OCI-M1 (cell line): ENCODE data around the gene VWA1.
"Not testable (repeated sequence)": the region's sequence is repeated elsewhere in the genome, so short reads cannot be mapped to it uniquely, and the experiment has no call there.

ENCODE experiments used
- DNase-seq: peaks from one replicate; lab custom pipeline; 2025; lab: John Stamatoyannopoulos, UW

VWA1 gene

DNA sequence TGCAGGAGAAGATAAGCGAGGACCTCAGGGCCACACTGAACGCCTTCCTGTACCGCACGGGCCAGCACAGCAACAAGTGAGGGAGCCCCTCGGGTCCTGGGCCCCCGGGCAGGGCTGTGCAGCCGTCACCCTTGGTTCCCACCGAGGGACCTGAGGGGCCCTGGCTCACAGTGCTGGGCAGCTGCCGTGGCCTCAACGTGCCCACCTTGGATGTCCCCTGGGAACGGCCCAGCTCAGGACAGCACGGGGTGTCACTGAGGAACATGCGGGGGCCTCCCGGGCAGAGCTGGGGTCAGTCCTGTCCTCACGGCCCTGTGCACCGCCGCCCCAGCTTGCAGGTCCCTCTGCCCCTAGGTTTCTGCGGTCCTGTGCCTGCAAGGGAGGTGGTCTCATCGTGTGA lies 23.7 kb downstream of the VWA1 start:
- not testable (repeated sequence) for DNase-seq

DNA sequence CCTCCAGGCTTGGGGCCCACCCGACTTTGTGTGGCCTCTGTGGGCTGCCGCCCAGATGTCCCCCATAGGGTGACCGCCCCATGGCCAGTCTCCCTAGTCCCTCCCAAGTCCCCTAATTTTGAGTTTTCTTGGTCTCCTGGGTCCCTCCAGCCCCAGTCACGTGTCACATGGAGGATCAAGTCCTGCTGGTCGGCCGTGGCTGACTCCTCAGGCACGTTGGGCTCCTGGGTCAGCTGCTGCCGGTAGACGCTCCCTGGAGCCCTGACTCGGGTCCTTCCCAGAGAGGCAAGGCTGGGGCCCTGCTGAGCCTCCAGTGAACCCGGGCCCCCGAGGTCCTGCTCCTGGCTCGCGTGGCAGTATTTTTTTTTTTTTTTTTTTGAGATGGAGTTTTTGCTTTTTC lies 24.2 kb downstream of the VWA1 start:
- DNase-seq: not testable (repeated sequence)

DNA sequence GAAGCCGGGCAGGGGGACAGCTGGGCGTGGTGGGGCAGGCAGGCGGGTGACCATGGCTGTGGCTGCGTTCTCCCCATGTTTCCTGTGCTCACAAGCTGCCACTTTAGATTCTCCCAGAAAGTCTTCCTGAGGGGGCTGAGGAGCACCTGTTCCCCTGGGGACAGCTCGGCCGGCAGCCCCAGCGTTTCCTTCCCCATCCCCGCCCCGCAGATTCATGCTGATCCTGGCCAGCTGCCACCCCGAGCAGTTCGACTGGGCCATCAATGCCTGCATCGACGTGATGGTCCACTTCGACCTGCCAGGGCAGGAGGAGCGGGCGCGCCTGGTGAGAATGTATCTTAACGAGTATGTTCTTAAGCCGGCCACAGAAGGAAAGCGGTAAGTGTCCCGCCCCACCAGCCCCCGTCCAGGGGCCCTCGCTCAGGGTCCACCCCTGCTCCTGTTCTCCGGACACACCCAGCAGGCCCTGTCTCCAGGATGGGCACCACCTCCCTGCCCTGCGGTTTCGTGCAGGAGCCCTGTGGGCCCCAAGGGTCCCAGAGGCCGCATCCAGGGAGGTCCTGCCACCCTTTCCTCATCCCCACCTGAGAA lies 25.1 kb downstream of the VWA1 start:
- DNase-seq: no peak

DNA sequence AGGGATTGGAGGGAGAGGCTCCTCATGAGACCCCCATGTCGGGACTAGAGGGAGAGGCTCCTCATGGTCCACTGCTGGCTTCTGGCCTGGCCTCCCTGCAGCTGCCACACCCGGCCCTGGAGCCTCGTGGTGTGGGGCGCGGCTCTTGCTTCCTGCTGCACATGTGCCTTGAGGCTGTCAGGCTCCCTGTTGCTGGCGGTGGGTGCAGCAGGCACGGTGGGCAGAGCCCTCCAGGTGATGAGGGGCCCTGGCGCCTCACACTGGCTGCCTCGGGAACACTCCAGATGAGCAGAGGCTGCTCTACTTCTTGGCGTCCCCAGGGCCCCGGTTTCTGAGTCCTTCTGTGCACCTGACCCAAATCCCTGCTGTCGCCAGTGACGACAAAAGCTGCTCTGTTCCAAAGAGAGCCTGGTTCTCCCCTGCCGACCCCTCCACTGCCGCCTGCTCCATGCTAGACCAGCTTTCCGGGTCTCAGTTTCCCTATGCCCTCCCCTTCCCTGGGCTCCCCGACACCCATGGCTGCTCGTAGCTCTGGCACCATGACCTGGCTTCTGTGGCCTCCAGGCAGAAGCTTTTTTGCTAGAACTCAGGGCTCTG lies 26.3 kb downstream of the VWA1 start:
- DNase-seq: no peak

DNA sequence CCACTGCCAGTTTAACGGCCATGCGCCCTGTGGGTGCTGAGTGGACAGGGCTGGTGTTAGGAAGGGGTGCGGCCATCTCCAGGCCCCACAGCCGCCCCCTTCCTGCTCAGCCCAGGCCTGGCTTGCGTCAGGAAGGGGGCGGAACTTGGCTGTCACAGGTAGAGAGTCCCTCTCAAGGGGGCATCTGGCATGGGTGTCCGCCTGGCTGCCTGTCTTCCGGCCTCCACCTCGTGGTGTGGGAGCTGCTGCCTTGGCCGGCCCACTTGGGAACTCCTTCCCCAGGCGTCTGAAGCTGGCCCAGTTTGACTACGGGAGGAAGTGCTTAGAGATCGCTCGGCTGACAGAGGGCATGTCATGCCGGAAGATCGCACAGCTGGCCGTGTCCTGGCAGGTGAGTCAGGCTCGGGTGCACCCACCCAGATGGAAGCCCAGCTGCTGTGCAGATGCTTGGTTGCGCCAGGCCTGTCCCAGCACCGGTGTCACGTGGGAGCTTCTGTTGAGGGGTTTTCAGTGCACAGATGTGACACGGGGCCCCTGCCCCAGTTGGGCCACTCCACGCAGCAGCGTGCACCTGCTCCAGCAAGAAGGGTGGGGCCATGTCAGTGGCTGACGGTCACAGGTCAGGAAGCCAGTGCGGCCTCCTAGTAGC lies 27.0 kb downstream of the VWA1 start:
- no peak for DNase-seq

DNA sequence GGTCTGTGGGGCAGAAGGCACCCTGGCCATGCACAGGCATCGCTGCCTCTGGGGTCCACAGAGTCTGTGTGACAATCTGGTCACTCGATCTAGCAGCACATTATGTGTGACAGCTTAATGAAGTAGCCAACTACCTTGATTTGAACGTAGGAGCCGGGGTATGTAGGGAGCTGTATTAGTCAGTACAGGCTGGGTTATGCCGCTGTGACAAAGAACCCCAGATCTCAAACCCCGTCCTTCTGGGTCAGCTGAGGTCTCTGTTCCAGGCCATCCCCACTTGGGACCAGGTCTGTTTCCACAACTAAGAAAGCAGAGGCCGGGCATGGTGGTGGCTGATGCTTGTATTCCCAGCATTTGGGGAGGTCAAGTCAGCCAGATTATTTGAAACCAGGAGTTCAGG lies 27.8 kb downstream of the VWA1 start:
- DNase-seq: no peak

DNA sequence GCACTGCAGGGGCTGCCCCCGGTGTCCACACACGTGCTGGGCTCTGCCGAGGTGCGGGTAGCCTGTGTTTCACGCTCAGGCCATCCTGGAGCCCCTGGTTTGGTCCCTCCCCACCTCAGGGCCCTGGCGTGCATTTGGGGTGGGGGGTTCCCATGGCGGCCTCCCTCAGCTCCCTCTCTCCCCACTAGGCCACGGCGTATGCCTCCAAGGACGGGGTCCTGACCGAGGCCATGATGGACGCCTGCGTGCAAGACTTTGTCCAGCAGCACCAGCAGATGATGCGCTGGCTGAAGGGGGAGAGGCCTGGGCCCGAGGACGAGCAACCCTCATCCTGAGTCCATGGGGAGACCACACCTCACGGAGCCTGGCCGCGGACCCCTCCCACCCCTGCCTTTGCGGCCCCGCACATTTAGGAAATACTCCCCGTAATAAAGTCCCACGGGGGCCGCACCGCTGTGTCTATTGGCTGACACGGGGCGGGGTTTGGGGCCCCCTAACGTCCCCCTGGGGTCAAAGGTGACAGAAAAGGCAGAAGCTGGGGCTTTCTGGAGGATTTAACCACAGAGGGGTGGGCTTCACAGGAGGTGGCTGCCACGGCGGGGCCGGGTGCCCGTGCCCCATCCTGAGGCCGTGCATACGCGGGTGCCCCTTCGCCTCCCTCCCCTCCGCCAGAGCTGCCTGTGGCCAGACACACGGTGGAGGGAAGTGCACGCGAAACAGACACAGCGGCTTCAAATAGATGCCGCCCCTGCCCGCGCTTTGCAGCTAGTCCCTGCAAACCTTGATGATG lies 32.9 kb downstream of the VWA1 start:
- not testable (repeated sequence) for DNase-seq

DNA sequence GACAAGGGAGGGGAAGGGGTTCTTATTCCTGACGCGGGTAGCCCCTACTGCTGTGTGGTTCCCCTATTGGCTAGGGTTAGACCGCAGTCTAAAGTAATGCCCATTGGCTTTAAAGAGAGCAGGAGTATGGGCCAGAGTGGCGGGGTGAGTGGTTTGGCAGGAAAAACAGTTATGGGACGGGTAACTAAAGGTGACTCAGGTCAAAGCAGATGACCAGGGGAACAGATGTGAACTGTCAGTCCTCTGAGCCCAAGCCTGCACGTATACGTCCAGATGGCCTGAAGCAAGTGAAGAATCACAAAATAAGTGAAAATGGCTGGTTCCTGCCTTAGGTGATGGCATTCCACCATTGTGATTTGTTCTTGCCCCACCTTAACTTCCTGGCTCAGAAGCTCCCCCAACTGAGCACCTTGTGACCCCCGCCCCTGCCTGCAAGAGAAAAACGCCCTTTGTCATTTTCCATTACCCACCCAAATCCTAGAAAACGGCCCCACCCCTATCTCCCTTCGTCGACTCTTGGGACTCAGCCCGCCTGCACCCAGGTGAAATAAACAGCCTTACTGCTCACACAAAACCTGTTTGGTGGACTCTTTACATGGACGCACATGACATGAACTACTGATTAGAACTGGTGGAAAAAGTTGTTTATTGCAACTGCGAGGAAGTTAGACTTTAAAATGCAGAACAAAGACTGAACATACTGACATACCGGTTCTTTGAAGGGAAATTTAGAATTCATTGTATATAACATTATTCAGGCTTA lies 35.3 kb downstream of the VWA1 start:
- DNase-seq: peak; percentile 74

DNA sequence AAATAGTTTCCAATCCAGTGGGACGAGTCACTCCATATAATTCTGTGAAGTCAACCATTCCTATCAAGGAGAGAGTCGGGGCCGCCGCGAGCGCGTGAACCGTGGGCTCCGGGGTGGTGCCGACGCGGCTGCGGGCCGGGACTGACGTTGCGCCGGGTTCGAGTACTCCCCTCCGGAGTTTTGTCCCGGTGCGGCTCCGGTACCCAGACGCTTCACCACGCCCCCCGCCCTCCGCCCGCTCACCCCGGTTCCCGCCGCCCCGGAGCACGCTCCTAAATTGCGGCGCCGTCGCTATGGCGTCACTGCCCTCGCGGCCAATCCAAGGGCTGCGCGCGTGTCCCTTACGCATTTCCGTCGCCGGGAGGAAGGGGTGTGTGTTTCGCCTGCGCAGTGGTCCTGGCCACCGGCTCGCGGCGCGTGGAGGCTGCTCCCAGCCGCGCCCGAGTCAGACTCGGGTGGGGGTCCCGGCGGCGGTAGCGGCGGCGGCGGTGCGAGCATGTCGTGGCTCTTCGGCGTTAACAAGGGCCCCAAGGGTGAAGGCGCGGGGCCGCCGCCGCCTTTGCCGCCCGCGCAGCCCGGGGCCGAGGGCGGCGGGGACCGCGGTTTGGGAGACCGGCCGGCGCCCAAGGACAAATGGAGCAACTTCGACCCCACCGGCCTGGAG lies 36.0 kb downstream of the VWA1 start, which contains the start of gene ATAD3B:
TSS of gene ATAD3B (plus strand) at position 377 of the 664 bp plus-strand sequence. CDS start at position 497, 120 bp downstream.
- peak; percentile 93 for DNase-seq

DNA sequence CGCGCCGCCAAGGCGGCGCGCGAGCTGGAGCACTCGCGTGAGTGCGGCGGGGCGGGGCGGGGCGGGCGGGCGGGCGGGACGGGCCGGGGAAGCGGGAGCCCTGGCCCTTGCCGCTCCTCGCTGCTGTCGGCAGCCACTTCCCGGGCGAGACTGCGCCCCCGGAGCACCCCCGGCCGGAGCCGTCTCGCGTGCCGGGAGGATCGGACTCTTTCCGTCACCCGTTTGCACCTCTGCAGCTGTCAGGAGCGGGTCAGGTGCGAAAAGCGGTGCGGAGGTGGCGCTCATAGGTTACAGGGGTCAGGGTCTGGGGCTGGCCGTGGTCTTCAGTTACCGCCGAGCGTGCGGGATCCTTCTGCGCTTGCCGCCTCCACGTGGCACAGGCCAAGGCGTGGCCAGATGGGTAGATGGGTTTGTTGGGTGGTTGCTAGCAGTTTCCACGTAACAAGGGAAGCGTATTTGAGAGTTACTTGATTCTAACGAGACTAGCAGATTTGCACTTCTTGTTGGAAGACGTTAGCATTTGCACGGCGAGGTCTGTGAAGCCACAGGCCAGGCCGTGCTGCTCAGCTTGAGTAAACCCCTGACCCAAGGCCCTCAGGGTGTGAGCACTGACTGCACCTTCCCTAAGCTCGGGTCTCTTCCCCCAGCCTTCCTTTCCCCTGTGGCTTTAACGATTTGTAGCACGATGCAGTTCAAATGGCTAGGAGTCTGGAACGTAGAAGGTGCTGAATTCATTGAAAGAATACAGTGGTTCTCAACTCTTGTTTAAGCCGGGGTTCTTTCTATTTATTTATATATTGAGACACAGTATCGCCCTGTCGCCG lies 36.8 kb downstream of the VWA1 start:
- not testable (repeated sequence) for DNase-seq

DNA sequence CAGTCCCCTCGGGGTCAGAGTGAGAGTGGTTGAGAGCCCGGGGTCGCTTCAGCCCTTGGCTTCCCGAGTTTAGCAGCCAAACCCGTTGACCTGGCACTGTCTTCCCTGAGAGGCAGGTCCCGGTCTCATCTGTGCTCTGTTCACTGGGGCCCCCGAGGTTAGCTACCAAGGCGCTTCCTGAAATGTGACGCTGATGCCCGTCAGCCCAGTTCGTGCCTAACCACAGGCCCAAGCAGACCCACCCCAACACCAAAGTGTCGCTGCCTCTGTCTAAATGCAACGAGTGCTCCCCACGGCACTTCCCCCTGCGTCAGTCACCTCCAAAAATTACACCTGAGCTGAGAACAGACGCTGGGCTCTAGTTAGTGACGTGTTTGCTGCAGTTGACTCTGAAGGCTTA lies 40.5 kb downstream of the VWA1 start:
- not testable (repeated sequence) for DNase-seq

DNA sequence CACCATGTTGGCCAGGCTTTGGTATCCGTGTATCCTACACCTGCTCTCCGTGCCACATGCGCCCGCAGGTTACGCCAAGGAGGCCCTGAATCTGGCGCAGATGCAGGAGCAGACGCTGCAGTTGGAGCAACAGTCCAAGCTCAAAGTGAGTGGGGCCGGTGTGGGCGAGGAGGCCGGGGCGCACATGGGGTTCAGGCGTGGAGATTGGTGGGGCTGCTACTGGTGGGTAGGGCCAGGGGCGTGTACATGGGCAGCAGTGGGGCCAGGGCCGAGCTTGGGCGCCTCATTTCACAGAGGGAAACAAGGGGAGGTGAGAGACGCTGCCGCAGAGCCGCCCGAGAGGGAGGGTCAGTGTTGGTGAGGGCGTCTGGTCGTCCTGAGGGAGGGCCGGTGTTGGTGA lies 41.7 kb downstream of the VWA1 start:
- DNase-seq: no peak

DNA sequence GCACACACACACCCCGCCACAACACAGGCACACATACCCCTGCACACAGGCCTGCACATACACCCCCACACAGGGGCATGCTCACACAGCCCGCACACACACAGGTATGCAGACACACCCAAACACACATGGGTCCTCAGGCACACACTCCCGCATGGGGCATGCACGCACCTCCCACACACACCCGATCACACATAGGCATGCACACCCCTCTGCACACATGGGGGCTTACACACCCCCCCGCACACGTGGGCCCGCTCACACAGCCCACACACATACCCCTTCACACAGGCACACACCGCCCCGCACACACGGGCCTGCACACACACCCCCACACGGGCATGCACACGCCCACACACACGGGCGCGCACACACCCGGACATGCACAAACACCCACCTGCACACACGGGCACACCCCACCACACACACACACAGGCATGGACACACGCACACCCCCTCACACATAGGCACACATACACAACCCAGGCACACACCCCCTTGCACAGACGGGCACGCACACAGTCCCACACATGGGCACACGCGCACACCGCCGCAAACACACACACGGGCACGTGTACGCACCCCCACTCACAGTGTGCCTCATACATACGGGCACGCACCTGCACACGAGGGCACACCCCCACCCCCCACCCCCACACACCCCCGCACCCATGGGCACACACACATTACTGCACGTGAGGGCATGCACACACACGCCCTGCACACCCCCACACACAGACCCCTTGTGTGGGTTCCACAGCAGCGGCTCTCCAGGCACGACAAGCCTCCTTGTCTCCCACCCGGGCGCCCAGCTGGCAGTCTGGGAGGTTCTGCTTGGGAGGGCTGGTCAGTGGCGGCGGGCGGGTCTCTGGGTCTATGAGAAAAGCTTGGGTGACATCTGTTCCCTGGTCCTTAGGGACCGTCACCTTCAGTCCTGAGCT lies 44.3 kb downstream of the VWA1 start:
- DNase-seq: no peak

DNA sequence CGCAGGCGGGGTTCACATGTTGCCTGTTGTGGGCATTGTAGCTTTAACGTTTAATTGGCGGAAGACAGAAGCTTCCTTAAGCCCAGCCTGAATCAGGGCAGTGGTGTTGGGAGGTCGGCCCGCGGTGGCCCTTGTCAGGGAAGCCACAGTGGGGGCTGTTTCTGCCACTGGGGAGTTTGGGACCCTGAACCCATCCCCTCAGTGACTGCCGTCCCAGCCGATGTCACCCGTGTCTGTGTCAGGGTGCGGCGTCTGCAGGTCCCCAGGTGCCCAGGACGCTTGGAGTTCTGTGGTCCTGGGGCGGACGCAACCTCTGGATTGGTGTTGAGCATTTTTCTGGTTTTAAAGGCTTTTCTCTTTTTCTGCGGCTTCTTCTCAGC lies 45.0 kb downstream of the VWA1 start:
- DNase-seq: not testable (repeated sequence)

DNA sequence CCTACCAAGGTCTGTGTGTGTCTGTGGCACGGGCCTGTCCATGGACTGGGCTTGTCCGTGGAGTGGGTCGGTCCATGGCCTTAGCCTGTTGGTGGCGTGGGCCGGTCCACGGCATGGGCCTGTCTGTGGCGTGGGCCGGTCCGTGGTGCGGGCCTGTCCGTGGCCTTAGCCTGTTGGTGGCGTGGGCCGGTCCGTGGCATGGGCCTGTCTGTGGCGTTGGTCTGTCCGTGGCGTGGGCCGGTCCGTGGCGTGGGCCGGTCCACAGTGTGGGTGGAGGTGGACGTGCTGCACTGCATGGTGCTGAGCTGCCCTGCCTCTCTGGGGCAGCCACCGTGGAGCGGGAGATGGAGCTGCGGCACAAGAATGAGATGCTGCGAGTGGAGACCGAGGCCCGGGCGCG lies 46.3 kb downstream of the VWA1 start:
- DNase-seq: not testable (repeated sequence)

DNA sequence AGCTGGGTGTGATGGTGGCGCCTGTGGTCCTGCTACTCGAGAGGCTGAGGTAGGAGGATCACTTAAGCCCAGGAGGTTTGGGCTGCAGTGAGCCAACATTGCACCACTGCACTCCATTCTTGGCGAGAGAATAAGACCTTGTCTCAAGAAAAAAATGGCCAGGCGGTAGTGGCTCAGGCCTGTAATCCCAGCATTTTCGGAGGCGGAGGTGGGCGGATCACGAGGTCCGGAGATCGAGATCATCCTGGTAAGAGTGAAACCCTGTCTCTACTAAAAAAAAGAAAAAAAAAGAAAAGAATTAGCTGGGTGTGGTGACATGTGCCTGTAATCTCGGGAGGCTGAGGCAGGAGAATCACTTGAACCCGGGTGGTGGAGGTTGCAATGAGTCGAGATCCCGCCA lies 47.4 kb downstream of the VWA1 start:
- DNase-seq: no peak

DNA sequence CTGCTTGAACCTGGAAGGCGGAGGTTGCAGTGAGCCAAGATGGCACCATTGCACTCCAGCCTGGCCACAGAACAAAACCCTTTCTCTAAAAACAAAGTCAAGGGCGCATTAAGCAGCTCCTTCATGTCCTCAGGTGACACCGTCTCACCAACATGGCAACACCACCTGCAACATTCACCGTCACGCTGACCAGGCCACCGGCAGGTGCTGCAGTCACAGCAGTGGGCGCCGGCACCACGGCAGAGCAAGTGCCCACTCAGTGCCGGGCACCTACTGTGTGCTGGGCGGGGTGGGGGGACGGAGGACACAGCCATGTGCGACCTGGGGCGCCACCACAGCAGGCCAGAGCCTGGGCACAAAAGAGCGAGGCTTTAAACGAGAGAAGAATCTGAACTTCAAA lies 48.2 kb downstream of the VWA1 start:
- DNase-seq: no peak

DNA sequence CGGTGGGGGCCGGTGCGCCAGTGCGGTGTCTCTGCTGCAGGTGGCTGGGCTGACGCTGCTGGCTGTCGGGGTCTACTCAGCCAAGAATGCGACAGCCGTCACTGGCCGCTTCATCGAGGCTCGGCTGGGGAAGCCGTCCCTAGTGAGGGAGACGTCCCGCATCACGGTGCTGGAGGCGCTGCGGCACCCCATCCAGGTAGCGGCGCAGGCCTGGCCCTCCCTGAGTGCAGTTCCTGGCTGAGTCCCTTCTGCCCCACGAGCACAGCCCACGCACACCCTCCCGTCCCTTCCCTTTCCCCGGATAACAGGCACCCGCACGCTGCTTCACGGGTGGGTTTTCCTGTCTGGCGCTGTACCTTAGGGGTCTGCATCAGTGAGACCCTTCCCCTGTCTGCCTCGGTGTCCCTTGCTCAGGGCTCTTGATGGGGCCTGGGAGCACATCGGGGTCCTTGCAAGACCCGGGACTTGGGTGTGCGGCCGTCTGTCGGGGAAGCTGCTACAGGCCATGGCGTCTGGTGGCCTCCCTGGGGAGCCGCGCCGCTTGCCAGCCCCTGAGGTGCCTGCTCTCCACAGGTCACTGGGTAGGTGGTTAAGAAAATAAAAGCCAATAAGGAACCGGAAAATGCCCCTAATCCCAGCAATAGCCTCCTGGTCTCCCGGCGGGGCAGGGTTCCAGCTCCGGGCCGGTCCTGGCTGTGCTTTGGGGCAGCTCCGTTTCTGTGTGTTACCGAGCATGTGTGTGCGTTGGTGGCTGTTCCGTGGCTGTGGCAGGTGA lies 49.7 kb downstream of the VWA1 start:
- DNase-seq: not testable (repeated sequence)
